Mucosa of descending colon (tissue), 3 donors: ENCODE measurements around the gene FAM170B. TPM values are rescaled to one million over a fixed set of nuclear protein-coding genes. Genes with fewer than 3 reads are reported as not detected.

ENCODE experiments used
- ATAC-seq: fragments of 200-7000 bp; cut with Tn5 transposase; one replicate; pipeline ENCODE4 v1.9.1; 2020; ENCODE audit warnings: mild to moderate bottlenecking, moderate library complexity
- DNase-seq, 3 donors: peaks; one replicate each; pipeline ENCODE4 v3.0.0-alpha.2; 2020
- H3K36me3 ChIP-seq: fragments of 200-600 bp; one replicate; pipeline ENCODE4 v1.8.0; 2021; ENCODE audit warnings: low read depth, mild to moderate bottlenecking
- H3K4me1 ChIP-seq: fragments of 200-600 bp; one replicate; pipeline ENCODE4 v1.8.0; 2021; ENCODE audit warnings: low read depth, mild to moderate bottlenecking
- H3K4me3 ChIP-seq: fragments of 200-600 bp; one replicate; pipeline ENCODE4 v1.8.0; 2021; ENCODE audit warnings: mild to moderate bottlenecking
- H3K9me3 ChIP-seq: fragments of 200-600 bp; one replicate; pipeline ENCODE4 v1.8.0; 2021; ENCODE audit warnings: mild to moderate bottlenecking
- CTCF ChIP-seq: fragments of 200-600 bp; IDR thresholded peaks from one replicate; pipeline ENCODE4 v1.8.0; 2022; ENCODE audit warnings: antibody characterized with exemption, mild to moderate bottlenecking
- intact Hi-C, 2 donors: fragments of 100-400 bp; cut with DNase I in 1 of 2; cut with micrococcal nuclease in 1 of 2; formaldehyde crosslinking; loops; one replicate each; pipeline versions ENCODE4 v1.11.0 to v1.11.1; 2022; cut with DNase I, micrococcal nuclease
- total RNA-seq, 3 donors: library from RNA; stranded (reverse); fragmentation: NEBNext Ultra II Directional in 2 of 3; extraction: Animal tissue kit (Norgen Biotek cat#: 25700) in 2 of 3; gene quantifications; one replicate each; pipeline versions ENCODE4 v1.2.1 to v1.2.4, GENCODE V29; 2021 to 2023
- donor health status: DM: no; HTN: no; CAD: no; lungs with moderate emphysema.
- donor health status: DM: no; HTN: no; CAD: no.
- donor health status: DM: no; HTN: yes; CAD: no.

The FAM170B gene
- total RNA-seq, 3 donors from 2014 or later: not detected

GRCh38 chr10:49174261-49174925 lies 40.6 kb upstream of the FAM170B start:
- Histone ChIP-seq H3K4me3 (no peak overlapping the region), H3K36me3 (no peaks in the 10 kb centered on the region), H3K9me3 (no peaks in the 10 kb centered on the region), H3K4me1 (peaks cover 4% of the 10 kb centered on the region)
- intact Hi-C loops: no loop called here
- DNase-seq (no peak), ATAC-seq (peak; percentile 7)
- TF ChIP-seq CTCF: no peak

- ATAC-seq: no peak
- DNase-seq: no peak
- intact Hi-C loops: no loop called here
- Histone ChIP-seq H3K4me3 (no peak overlapping the region), H3K4me1 (peaks cover 4% of the 10 kb centered on the region), H3K9me3 (no peaks in the 10 kb centered on the region), H3K36me3 (no peaks in the 10 kb centered on the region)
- no peak for TF ChIP-seq CTCF
These were observed 40.0 kb upstream of the FAM170B start for GRCh38 chr10:49173853-49174252.

GRCh38 chr10:49173201-49173772 lies 39.5 kb upstream of the FAM170B start:
- no peak for TF ChIP-seq CTCF
- intact Hi-C loops: no loop called here
- DNase-seq: no peak

GRCh38 chr10:49172777-49173132 lies 38.9 kb upstream of the FAM170B start:
- TF ChIP-seq CTCF: no peak
- Histone ChIP-seq H3K4me1 (peaks cover 4% of the 10 kb centered on the region), H3K4me3 (no peak overlapping the region), H3K9me3 (no peaks in the 10 kb centered on the region), H3K36me3 (no peaks in the 10 kb centered on the region)
- intact Hi-C loops: no loop called here
- ATAC-seq: no peak
- no peak for DNase-seq

More at GRCh38 chr10:49173201-49173772, 39.5 kb upstream of the FAM170B start:
- Histone ChIP-seq H3K4me1 (peaks cover 4% of the 10 kb centered on the region), H3K36me3 (no peaks in the 10 kb centered on the region), H3K4me3 (no peak overlapping the region), H3K9me3 (no peaks in the 10 kb centered on the region)
- no peak for ATAC-seq

GRCh38 chr10:49172061-49172776 lies 38.4 kb upstream of the FAM170B start:
- H3K4me1 ChIP-seq: peaks cover 4% of the 10 kb centered on the region
- DNase-seq (no peak), ATAC-seq (no peak)
- no peak overlapping the region for H3K4me3 ChIP-seq
- intact Hi-C loops: no loop called here
- no peak for TF ChIP-seq CTCF
- H3K36me3 ChIP-seq: no peaks in the 10 kb centered on the region
- H3K9me3 ChIP-seq: no peaks in the 10 kb centered on the region
